Uterus (tissue), 4 donors: ENCODE measurements around the gene F5. TPM values are rescaled to one million over a fixed set of nuclear protein-coding genes. Genes with fewer than 3 reads are reported as not detected.

Source experiments
- DNase-seq, 2 donors: peaks; one replicate each; pipeline ENCODE4 v3.0.0-alpha.2; 2019 to 2020
- H3K27ac ChIP-seq, 2 donors: fragments of 200-600 bp; sonication (generic); 1 replicate in 1 of 2; 2 replicates in 1 of 2; pipeline ENCODE4 v1.5.1; 2016 to 2018
- H3K27me3 ChIP-seq, 2 donors: fragments of 200-600 bp; sonication (generic); one replicate each; pipeline ENCODE4 v1.5.1; 2018 to 2019; ENCODE audit warnings: control low read depth in 1 of 2
- H3K36me3 ChIP-seq, 2 donors: fragments of 200-600 bp; sonication (generic); one replicate each; pipeline ENCODE4 v1.5.1; 2019; ENCODE audit warnings: control low read depth in 1 of 2
- H3K4me1 ChIP-seq, 2 donors: fragments of 200-600 bp; sonication (generic); one replicate each; pipeline ENCODE4 v1.5.1; 2018 to 2019; ENCODE audit warnings: control low read depth in 1 of 2
- H3K4me3 ChIP-seq, 2 donors: fragments of 200-600 bp; sonication (generic); 1 replicate in 1 of 2; 2 replicates in 1 of 2; pipeline ENCODE4 v1.5.1; 2018 to 2019; ENCODE audit warnings: mild to moderate bottlenecking in 1 of 2
- H3K9me3 ChIP-seq, 2 donors: fragments of 200-600 bp; sonication (generic); one replicate each; pipeline ENCODE4 v1.5.1; 2019; ENCODE audit warnings: control low read depth in 1 of 2
- CTCF ChIP-seq, 4 experiments: fragments of 200-600 bp in 2 of 4; fragments of 450-650 bp in 2 of 4; sonication (generic) in 2 of 4; IDR thresholded peaks; one replicate each; pipeline ENCODE4 v1.5.1; 2016 to 2019; ENCODE audit warnings: antibody characterized with exemption in 4 of 4, mild to moderate bottlenecking in 2 of 4, moderate library complexity in 1 of 4
- POLR2A ChIP-seq, 2 donors: fragments of 450-650 bp; IDR thresholded peaks; one replicate each; pipeline ENCODE4 v1.6.1; 2016; ENCODE audit warnings: antibody characterized with exemption in 2 of 2, mild to moderate bottlenecking in 1 of 2, moderate library complexity in 1 of 2
- intact Hi-C: fragments of 100-400 bp; cut with DNase I; formaldehyde crosslinking; loops from one replicate; pipeline ENCODE4 v1.15.1; 2023; ENCODE audit warnings: low total_unique reads
- total RNA-seq, 4 donors: library from RNA; depleted of rRNA in 3 of 4; stranded (reverse); fragments of >200 nt in 3 of 4; gene quantifications; one replicate each; pipeline versions ENCODE4 v1.1.0 to v1.2.4, GENCODE V29; 2014 to 2023
- donor health status: DM: yes; HTN: yes; CAD: no.

Gene F5
- total RNA-seq, 4 donors from 2014 or later: under 0.01 to 1.3 (median 0.43) TPM; not detected in 1

GRCh38 chr1:169493251-169493650 is 93.0 kb downstream of the F5 start:
- Histone ChIP-seq H3K9me3 (no peaks in the 10 kb centered on the region), H3K4me1 (no peaks in the 10 kb centered on the region), H3K4me3 (no peak overlapping the region), H3K27me3 (no peaks in the 10 kb centered on the region), H3K27ac (no peak overlapping the region), H3K36me3 (no peaks in the 10 kb centered on the region)
- no peak for TF ChIP-seq POLR2A (IDR thresholded peaks at IDR 0.05)
- TF ChIP-seq CTCF (IDR thresholded peaks at IDR 0.05): no peak
- DNase-seq: no peak
- intact Hi-C loops: no loop called here

GRCh38 chr1:169491845-169492281 is 94.4 kb downstream of the F5 start:
- no peak for DNase-seq
- Histone ChIP-seq H3K36me3 (no peaks in the 10 kb centered on the region), H3K4me3 (no peak overlapping the region), H3K4me1 (no peaks in the 10 kb centered on the region), H3K9me3 (no peaks in the 10 kb centered on the region), H3K27ac (no peak overlapping the region), H3K27me3 (no peaks in the 10 kb centered on the region)
- intact Hi-C loops: no loop called here
- TF ChIP-seq POLR2A (IDR thresholded peaks at IDR 0.05) (no peak), CTCF (IDR thresholded peaks at IDR 0.05) (no peak)

GRCh38 chr1:169488157-169488556 is 98.1 kb downstream of the F5 start:
- no peaks in the 10 kb centered on the region for H3K4me1 ChIP-seq
- no peaks in the 10 kb centered on the region for H3K36me3 ChIP-seq
- no peak for DNase-seq
- intact Hi-C loops: no loop called here
- H3K27ac ChIP-seq: no peak overlapping the region
- no peaks in the 10 kb centered on the region for H3K27me3 ChIP-seq
- no peaks in the 10 kb centered on the region for H3K9me3 ChIP-seq
- TF ChIP-seq POLR2A (IDR thresholded peaks at IDR 0.05) (no peak), CTCF (IDR thresholded peaks at IDR 0.05) (no peak)
- H3K4me3 ChIP-seq: no peak overlapping the region

- Histone ChIP-seq H3K4me1 (no peaks in the 10 kb centered on the region), H3K4me3 (no peak overlapping the region), H3K27me3 (no peaks in the 10 kb centered on the region), H3K36me3 (no peaks in the 10 kb centered on the region), H3K27ac (peak overlapping the region; percentile 97 to 100), H3K9me3 (no peaks in the 10 kb centered on the region)
- intact Hi-C loops: no loop called here
- DNase-seq: no peak
- no peak for TF ChIP-seq POLR2A (IDR thresholded peaks at IDR 0.05)
- TF ChIP-seq CTCF (IDR thresholded peaks at IDR 0.05): no peak
Observed at GRCh38 chr1:169487561-169487960, 98.7 kb downstream of the F5 start.

- DNase-seq: no peak
- peak overlapping the region; percentile 97 to 100 for H3K27ac ChIP-seq
- H3K4me3 ChIP-seq: peak overlapping the region in 1 of 2 donors; percentile 71
- TF ChIP-seq CTCF (IDR thresholded peaks at IDR 0.05): no peak
- TF ChIP-seq POLR2A (IDR thresholded peaks at IDR 0.05): no peak
- H3K4me1 ChIP-seq: no peaks in the 10 kb centered on the region
- H3K9me3 ChIP-seq: no peaks in the 10 kb centered on the region
- H3K36me3 ChIP-seq: no peaks in the 10 kb centered on the region
- H3K27me3 ChIP-seq: no peaks in the 10 kb centered on the region
- intact Hi-C loops: no loop called here
Observed at GRCh38 chr1:169487133-169487532, 99.1 kb downstream of the F5 start.
